UCSD-AML1 (cell line): ENCODE data around the gene CFAP47.
A peak's percentile ranks its signal among the peaks of the same experiment; 100 is the strongest.
"Not testable (repeated sequence)": the region's sequence is repeated elsewhere in the genome, so short reads cannot be mapped to it uniquely, and the experiment has no call there.

Experiments used
- DNase-seq: peaks from one replicate; lab custom pipeline; 2025; ENCODE audit not compliant: unreplicated experiment; lab: John Stamatoyannopoulos, UW

The CFAP47 gene, protein sequence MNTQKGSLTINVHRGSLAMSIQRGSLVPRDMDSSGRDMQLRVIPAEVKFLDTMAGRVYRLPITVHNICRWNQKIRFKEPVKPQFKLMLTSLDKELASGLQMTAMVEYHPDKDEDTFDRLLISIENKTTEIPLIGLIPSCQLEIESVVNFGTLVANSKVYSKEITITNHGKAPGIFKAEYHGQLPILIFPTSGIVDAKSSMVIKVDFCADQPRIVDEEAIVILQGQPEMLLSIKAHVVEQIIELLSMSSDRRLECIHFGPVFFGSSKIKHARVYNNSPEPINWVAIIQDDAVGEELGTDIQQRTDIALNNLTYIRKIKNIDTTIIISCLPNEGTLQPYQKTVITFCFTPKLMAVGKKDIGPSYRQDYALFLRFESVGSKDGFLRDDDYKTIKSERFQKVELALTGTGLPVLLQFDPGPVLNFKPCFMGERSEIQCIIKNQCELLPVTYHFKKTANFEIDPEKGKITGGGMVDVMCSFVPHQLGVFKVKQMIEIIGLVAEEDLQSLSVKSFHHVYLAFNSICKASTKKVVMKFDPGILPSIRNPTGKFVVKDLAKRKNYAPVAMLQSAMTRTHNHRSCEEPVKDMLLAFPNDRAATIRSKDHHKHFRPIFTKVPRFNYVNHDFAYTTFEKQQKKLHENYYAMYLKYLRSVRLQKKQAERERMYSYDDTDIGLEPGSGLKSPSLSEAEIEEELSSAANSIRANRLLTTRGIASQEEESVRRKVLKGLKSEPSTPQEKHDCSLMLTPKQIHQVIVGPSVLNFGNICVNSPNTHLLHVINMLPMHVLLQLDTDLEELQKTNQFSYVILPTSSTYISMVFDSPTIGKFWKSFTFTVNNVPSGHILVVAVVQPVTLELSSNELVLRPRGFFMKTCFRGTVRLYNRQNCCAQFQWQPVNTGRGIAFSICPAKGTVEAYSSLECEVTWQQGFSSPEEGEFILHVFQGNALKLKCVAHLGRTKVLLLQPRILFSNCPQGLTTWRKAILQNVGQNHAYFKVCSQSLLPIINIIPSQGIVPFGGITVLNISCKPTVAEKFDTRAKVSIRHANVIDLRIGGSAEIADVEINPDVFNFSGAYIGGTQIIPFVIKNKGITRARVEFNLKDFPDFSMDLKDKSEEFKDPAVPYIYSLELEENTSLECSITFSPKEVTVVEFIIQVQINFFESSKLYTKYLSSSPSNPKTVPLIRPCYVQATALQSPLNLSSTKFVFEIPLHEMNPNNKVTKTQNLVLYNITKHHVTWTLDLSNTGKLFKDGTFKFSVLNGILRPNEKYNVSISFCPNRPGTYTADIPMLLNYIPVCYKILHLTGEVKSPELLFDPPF (N-terminal part only)

DNA sequence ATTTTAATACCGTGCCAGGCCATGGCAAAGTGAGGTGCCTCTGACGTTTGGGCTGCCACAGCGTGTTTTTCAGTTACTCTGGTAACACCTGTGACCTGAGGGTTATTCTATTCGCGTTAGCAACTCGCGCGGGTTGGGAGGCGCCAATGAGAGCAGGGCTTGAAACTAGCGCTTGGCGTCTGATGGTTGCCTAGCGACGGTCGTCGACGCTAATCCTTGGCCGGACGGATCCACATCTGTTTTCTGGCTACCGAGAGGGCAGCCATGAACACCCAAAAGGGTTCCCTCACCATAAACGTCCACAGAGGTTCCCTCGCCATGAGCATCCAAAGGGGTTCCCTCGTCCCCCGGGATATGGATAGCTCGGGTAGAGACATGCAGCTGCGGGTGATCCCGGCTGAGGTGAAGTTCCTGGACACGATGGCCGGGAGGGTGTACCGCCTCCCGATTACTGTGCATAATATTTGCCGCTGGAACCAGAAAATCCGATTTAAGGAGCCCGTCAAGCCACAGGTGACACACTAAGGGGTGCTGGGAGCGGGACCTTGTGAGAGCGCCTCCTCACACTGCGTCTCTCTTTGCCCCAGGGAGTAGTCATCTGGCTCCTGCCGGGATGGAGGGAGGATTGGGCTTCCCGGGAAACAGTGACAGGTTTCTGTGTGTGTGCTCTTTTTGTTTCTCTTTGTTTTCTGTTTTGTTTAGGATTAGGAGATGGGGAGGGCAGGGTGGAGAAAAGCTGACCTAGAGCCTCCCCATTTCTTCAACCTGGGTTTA, at the start of gene CFAP47:
TSS of gene CFAP47 (plus strand) at position 199 of the 774 bp plus-strand sequence. CDS start at position 265, 66 bp downstream.
- no peak for DNase-seq

DNA sequence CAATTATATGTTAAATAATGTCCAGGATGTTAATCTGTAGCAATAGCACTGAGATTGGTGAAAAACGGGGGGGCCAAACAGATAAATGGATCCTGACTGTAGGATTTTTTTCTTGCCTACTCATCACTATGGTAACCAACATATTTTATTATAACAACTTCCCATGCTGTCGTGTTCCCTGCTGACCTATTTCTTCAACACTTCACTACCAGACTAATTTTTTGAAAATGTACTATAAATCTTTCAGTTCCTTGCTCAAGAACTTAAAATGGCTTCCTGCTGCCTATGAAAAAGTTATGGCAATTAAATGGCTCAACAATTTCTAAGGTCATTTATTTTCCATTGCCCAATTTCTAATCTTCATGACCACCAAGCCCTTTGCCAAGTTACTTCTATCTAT, 38.9 kb upstream of the CFAP47 start:
- DNase-seq = no peak

DNA sequence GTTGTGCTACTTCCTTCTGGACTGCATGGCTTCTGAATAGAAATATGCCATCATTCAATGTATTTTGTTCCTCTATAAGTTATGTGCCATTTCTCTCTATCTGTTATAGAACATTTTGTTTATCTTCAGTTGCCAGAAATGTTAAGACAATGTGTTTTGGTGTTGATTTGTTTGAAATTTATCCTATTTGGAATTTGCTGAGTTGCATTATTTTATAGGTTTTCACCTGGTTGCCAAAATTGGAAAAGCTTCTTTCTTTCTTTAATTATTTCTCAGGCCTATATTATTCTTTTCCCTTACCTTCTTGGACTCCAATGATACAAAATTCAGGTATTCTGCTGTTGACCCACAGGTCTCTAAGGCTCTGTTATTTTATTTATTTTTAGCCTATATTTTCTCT, 33.4 kb upstream of the CFAP47 start:
- no peak for DNase-seq

DNA sequence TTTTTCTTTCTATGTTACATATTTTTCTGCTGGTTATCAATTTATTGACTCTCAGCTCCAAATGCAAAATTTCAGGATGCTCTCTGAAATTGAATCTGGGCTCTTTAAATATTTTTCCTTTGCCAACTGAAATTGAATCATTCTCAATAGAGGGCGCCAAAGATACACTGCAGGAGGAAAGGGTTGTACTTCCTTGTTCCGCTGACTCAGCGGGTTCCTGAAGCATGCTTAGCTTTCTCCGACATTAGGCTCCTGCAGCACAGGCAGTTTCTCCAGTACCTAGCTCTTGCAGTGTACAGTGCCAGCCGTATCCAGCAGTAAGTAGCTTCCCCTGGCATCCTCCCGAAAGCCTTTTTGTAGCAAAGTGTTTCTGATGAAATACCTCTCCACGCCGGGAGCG, 28.8 kb upstream of the CFAP47 start:
- peak; percentile 20 for DNase-seq

DNA sequence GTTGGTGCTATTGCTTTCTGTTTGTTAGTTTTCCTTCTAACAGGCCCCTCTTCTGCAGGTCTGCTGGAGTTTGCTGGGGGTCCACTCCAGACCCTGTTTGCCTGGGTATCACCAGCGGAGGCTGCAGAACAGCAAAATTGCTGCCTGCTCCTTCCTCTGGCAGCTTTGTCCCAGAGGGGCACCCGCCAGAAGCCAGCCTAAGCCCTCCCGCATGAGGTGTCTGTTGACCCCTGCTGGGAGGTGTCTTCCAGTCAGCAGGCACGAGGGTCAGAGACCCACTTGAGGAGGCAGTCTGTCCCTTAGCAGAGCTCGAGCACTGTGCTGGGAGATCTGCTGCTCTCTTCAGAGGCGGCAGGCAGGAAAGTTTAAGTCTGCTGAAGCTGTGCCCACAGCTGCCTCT, 67.3 kb downstream of the CFAP47 start:
- DNase-seq = not testable (repeated sequence)

DNA sequence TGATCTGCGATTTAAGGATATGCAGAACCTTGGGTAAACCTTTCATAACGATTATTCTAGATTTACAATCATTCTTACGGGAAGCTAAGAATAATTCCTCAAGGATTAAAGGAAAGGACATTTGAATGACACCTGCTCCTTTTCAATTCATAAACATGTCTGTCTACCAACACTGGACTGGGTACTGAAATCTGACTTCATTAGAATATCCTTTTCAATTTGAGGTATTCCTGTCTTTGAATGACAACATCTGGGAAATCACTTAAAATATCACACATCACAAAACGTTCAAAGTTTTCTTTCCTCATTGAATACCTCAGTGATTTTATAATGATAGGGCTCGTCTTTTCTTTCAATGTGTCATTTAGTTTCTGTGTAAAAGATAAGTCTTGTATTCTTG, 87.7 kb downstream of the CFAP47 start:
- DNase-seq = no peak

DNA sequence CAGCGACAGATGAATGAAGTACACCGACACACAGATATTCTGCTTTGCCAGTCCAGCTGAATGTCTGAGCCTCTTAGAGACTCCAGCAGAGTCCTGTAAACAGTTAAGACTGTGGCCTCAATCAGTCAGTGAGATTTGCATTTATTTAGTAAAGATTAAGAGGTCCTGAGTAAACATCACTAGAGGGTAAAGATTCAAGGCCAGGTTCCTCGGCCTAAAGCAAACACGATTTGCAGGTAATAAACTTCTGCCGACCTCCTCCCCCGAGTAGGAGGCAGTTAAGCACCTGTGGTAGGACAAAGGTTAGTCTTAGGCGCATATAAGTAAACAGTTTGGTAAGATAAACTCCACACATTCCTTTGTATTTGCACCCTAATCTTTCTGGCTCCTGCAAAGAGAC, 99.6 kb downstream of the CFAP47 start:
- no peak for DNase-seq

DNA sequence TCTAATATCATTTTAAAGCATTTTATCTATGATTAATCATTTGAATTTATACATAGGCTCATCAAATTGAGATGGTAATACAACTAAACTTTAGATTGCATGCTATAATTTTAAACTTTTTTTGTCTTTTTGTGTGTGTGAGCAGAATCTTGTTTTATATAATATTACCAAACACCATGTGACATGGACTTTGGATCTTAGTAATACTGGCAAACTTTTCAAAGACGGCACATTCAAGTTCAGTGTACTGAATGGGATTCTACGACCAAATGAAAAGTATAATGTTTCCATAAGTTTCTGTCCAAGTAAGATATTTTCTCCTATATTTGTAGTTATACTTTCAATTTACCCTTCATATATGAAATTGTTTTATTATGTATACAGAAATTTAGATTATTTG, 116.0 kb downstream of the CFAP47 start:
- no peak for DNase-seq

DNA sequence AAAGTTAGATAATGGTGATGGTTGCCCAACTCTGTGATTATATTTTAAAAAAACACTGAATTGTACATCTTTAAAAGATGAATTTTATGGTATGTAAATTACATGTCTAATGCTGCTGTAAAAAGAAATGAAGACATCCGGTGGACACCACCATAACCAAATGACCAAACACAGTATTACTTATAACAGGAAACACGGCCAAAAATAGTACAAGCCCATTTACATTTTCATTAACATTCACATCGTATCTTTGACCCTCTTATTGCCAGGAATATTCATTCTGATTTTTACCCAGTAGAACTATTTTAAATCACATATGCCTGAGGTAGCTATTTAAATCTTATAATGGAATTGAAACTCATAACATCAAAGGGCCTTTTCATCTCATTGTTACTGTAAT, 143.2 kb downstream of the CFAP47 start:
- DNase-seq = no peak

DNA sequence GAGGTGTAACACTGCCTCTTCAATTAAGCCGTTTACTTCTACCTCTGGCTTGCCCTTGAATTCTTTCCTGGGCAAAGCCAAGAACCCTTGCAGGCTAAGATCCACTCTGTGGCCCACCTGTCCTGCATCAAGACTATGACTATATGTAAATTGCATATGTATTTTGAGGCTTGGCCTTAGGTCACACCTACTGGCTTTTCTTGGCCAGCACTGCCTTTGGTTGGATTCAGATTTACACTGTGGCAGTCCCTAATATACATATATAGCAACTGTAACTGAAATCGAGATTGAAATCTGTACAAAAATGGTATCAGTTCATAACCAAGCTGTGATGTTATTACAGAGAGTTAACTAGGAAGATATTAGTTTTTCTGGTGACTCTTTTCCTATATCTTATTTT, 151.5 kb downstream of the CFAP47 start:
- no peak for DNase-seq

DNA sequence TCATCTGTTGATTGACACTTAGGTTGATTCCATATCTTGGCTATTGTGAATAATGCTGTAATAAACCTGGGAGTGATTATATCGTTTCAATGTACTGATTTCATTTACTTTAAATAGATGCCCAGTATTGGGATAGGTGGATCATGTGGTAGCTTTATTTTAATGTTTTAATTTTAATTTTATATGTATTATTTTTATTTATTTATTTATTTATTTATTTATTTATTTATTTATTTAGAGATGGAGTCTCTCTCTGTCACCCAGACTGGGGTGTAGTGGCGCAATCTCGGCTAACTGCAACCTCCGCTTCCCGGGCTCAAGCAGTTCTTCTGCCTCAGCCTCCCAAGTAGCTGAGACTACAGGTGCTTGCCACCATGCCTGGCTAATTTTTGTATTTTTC, 155.5 kb downstream of the CFAP47 start:
- not testable (repeated sequence) for DNase-seq

DNA sequence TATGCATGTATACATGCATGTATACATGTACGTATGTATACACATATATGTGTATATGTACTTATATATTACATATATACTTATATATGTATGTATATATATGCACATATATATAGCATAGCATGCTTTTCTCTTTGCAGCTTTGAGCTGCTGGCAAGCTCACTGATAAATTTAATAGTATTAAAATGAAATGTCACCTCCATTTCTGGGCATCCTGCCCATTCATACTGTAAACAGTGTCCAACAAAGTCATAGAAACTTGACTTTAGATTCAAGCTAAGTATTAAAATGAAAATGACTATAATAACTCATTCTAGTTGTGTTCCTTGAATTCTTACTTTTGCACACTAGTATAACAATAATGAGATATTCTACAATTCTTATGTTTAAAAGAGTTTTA, 163.7 kb downstream of the CFAP47 start:
- DNase-seq = no peak

DNA sequence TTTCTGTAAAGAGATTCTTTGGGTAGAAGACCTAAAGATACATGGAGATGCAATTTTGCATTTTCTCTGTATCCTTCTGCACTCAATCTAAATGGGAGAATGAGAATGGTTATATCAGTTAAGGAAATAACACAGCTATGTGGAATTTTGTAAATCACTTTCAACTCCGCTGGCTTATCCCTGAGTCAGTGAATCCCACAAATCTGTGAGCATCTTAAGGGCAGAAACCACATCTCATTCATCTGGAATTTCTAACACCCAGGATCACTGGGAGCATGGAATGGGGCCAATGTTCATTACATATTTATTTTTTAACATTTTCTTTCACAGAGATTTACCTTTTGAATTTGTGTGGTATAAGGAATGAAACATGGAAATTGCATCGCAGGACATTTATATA, 167.8 kb downstream of the CFAP47 start:
- DNase-seq = no peak

DNA sequence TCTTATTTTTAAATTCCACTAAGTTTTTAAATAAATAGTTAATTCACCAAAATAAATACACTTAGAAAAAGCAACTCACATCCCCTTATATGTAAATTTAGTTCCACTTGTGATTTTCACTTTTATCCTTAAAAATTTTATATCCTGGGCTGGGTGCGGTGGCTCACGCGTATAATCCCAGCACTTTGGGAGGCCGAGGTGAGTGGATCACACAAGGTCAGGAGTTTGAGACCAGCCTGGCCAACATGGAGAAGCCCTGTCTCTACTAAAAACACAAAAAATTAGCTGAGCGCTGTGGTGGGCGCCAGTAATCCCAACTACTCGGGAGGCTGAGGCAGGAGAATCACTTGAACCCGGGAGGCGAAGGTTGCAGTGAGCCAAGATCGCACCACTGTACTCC, 169.4 kb downstream of the CFAP47 start:
- DNase-seq = not testable (repeated sequence)

DNA sequence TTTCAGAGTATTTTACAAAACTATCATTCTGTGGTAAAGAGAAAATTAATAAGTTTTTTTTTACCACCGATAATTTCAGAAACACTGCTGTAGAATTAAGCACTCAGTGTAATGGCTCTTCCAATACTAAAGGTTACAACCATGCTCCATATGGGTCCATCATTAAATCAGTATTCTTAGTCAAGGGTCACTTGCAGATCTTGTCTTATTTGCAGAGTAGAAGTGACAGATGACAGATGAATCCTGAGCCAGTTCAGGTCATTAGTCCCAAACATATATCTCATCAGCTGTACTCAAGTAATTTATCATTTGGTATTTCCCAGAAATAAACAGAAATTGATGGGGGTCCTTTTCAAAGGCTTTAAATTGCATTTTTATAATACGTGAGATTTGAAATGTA, 182.9 kb downstream of the CFAP47 start:
- no peak for DNase-seq

DNA sequence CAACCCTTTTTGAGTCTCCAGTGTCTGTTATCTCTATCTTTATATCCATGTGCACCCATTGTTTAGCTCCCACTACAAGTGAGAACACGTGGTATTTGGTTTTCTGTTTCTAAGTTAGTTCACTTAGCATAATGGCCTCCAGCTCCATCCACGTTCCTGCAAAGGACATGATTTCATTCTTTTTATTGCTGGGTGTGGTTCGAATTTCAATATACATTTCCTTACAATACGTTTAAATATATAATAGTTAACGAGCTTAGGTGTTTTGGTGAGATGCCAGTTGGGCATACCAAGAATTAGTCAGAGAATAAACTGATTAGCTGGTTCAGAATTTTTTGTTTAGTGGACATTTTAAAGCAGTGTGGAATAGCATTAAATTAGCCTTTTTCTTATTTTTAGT, 196.7 kb downstream of the CFAP47 start:
- no peak for DNase-seq

DNA sequence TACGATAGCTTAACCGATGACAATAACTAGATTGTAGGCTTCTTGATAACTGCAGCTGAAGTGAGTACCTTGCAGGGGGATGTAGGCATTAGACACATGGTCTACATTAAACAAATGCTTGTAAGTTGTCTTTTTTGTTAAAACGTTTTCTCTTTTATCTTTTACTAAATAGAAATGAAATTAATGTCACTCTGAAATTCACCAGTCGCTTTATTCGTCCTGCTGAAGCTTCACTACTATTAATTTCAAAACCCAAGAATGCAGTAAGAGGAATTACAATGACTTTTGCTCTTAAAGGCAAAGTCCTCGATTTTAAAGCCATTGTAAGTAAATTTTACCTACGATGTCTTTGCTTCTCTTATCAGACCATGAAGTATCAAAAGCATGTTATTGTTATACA, 239.7 kb downstream of the CFAP47 start:
- no peak for DNase-seq

DNA sequence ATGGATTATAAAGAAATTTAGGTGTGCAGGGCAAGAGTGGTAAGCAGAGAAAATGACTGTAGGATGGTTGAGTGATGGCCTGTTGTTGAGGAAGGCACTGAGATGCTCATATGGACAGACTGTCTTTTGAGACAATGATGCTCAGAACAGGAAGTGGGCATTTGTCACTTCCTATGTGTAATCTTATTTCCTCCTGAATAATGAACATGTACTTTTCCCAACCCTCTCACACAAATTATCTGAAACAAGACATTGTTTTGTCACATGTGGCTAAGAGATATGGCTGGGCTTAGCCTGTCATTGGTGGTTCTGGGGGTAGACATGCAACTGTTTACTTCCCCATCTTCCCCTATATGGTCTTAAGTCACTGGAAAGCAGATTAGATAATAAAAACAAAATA, 240.5 kb downstream of the CFAP47 start:
- no peak for DNase-seq

DNA sequence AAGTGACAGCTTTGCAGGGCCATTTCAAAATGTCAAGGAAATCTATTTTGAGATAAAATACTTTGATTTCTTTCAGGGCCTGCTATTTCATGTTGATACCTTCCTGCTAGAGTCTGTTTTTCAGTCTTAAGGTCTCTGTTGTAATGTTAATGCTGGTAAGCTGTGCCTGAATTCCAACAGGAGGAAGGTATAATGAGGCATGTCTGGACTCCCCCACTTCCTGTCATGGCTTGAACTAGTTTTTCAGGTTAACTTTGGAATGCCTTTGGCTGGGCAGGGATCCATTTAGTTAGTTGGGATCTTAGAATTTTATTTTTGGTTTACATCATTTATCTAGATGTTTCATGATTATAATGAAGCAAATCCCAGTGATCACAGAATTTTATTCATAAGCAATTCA, 279.0 kb downstream of the CFAP47 start:
- no peak for DNase-seq

DNA sequence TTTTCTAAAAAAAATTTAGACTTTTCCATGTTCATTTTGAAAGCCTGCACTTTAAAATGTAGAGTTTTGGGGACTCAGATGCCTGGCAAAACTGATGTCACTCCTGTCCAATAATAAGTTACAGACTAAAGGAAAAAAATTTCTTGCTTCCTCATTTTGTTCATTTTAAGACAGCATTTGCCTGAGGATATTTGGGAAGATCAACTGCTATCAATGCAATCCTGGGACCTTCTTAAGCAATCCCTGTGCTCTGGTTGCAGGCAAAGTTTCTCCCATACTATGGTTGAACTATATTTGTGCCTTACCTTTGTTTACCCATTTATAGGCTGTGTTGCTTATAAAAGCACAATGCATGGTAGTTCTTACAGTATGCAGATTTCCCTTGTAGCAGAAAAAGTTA, 280.4 kb downstream of the CFAP47 start:
- DNase-seq = no peak

DNA sequence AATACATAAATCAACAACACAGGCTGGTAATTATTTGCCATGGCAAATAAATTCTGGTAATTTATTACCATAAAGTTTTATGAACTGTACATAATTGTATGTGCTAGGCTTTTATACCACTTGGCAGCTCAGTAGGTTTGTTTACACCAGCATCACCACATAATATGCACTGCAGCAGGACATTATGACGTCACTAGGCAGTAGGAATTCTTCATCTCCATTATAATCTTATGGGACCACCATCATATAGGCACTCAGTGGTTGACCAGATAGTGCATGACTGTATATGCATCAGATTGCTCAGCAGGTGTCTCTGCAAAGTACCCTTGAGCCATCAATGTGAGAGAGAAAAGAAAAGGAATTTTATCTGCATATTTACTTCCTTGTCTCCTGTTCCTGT, 295.4 kb downstream of the CFAP47 start:
- no peak for DNase-seq
